ENCODE data around the gene ITGA5. TPM values are rescaled to one million over a fixed set of nuclear protein-coding genes. Genes with fewer than 3 reads are reported as not detected.

The ITGA5 gene
- total and polyA plus RNA-seq, 9 of the 15 experiments (the other 6 are each of a cell fraction or from before 2014, with no cell fraction given): 9.1 to 82.1 (median 47.4) TPM

DNA sequence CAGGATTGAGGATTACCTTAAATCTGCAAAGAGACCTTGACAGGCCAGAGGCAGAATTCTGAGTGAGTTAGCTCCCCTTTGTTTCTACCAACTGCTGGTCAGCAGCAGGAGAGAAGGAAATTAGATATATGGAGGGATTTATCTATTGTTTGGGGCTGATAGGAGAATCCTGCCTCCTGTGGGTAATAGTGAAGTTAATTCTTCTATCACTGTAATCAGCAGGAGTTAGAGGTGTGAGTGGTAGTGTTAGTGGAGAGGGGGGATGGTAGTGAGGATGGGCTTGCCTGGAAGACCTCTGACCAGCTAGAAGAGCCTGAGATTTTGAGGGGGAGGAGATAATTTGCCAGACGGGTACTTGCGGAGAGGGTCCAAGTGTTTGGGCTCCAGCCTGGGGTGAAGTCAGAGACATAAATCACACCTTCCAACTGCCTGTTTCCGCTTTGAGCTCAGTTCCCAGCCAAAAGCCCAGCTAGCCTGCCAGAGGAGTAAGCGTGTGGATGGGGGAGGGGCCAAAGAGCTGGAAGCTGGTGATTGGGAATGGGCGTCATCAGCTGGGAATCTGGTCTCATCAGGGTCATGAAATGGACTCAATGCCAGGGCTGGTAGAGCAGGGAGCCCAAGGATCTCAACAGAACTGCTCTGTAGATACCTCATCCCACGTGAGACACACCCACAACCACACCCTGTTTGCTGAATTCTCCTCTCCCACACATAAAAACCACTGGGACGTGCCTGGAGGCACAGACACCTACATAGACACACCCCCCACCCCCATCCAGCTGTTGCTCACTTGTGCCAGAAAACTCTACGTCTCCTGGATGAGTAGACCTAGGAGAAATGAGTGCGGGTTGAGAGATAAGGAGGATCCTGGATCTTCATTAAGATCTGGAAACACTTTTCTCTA, 13.1 kb upstream of the ITGA5 start (continued):
- no peak for TF ChIP-seq KDM5B (IDR thresholded peaks at IDR 0.05; ENCODE audit: insufficient replicate concordance, low read depth, low read length)
- no peak for TF ChIP-seq ZNF12 (CRISPR knock-in tag; IDR thresholded peaks at IDR 0.05)
- TF ChIP-seq PRMT5 (CRISPR knock-in tag; IDR thresholded peaks at IDR 0.05): no peak
- TF ChIP-seq SRSF1 (IDR thresholded peaks at IDR 0.05; ENCODE audit: low read depth, low read length): no peak
- TF ChIP-seq HSF4 (CRISPR knock-in tag; IDR thresholded peaks at IDR 0.05; ENCODE audit: borderline replicate concordance): peak; percentile 28; the same call in 1 of the 2 replicates
- peak; percentile 33; the same call in 1 of the 2 replicates for TF ChIP-seq RNF2 (IDR thresholded peaks at IDR 0.05)
- no peak for TF ChIP-seq SREBF1 (IDR thresholded peaks at IDR 0.05; ENCODE audit: borderline replicate concordance, low read depth, low read length)
- TF ChIP-seq LARP7 (IDR thresholded peaks at IDR 0.05): no peak
- no peak for TF ChIP-seq ZNF655 (CRISPR knock-in tag; IDR thresholded peaks at IDR 0.05)
- no peak for TF ChIP-seq NEUROD1 (IDR thresholded peaks at IDR 0.05; ENCODE audit: borderline replicate concordance, low read depth, low read length, partially characterized antibody)
- TF ChIP-seq KDM2B (CRISPR knock-in tag; IDR thresholded peaks at IDR 0.05): no peak
- peak; percentile 68 for TF ChIP-seq ATF3 (IDR thresholded peaks at IDR 0.05)
- no peak for TF ChIP-seq ATF3 (CRISPR knock-in tag; conservative IDR thresholded peaks at IDR 0.05)
- TF ChIP-seq MYNN (IDR thresholded peaks at IDR 0.05): peak; percentile 71; the same call in 1 of the 2 replicates
- no peak for TF ChIP-seq MYNN (CRISPR knock-in tag; IDR thresholded peaks at IDR 0.05)
- TF ChIP-seq DACH1 (IDR thresholded peaks at IDR 0.05; ENCODE audit: partially characterized antibody): peak; percentile 81
- no peak for TF ChIP-seq FOXA1 (IDR thresholded peaks at IDR 0.05; ENCODE audit: borderline replicate concordance)
- TF ChIP-seq ZNF316 (IDR thresholded peaks at IDR 0.05): no peak
- peak; percentile 91 for TF ChIP-seq TAF9B (IDR thresholded peaks at IDR 0.05; ENCODE audit: partially characterized antibody)
- TF ChIP-seq BHLHE40 (IDR thresholded peaks at IDR 0.05; ENCODE audit: low read length): peak; percentile 93
- no peak for TF ChIP-seq HDAC6 (IDR thresholded peaks at IDR 0.05; ENCODE audit: low read depth, low read length)
- no peak for TF ChIP-seq MCM7 (IDR thresholded peaks at IDR 0.05)
